ENCODE measurements around the gene NHS. TPM values are rescaled to one million over a fixed set of nuclear protein-coding genes. Genes with fewer than 3 reads are reported as not detected.

The NHS gene
- total RNA-seq, 1 donor from 2014 or later = 12.1 TPM

GRCh38 chrX:17705211-17705610, 330.2 kb downstream of the NHS start:
- H3K79me2 ChIP-seq (ENCODE audit: low read depth) = no peaks in the 10 kb centered on the region
- H3K27me3 ChIP-seq = no peaks in the 10 kb centered on the region
- H3K9ac ChIP-seq = no peak overlapping the region
- H3K36me3 Mint-ChIP-seq = no peaks in the 10 kb centered on the region
- H3K36me3 ChIP-seq = no peaks in the 10 kb centered on the region
- TF ChIP-seq EZH2 (IDR thresholded peaks at IDR 0.05) (no peak), CTCF (IDR thresholded peaks at IDR 0.05) (no peak), EZH2phosphoT487 (IDR thresholded peaks at IDR 0.05) (no peak)
- no peak overlapping the region for H3K4me2 ChIP-seq
- H3F3A ChIP-seq (ENCODE audit: low read depth) = no peaks in the 10 kb centered on the region
- H3K27ac ChIP-seq = no peak overlapping the region
- no peaks in the 10 kb centered on the region for H3K4me1 ChIP-seq
- H3K9me3 ChIP-seq (ENCODE audit: low read depth) = no peaks in the 10 kb centered on the region
- H2AFZ ChIP-seq (replicated peaks) = no peak overlapping the region
- H3K4me3 ChIP-seq = no peak overlapping the region
- H3K27me3 Mint-ChIP-seq (ENCODE audit: insufficient read depth, low read depth) = no peaks in the 10 kb centered on the region
- H3K9me3 Mint-ChIP-seq = no peaks in the 10 kb centered on the region
- no peak for DNase-seq (ENCODE audit: low spot score)
- H3K4me3 Mint-ChIP-seq = no peak overlapping the region
- H3K4me1 Mint-ChIP-seq = peaks cover under 1% of the 10 kb centered on the region
- no peak overlapping the region for H3K27ac Mint-ChIP-seq
- no peaks in the 10 kb centered on the region for H4K20me1 ChIP-seq (ENCODE audit: low read depth)

DNA sequence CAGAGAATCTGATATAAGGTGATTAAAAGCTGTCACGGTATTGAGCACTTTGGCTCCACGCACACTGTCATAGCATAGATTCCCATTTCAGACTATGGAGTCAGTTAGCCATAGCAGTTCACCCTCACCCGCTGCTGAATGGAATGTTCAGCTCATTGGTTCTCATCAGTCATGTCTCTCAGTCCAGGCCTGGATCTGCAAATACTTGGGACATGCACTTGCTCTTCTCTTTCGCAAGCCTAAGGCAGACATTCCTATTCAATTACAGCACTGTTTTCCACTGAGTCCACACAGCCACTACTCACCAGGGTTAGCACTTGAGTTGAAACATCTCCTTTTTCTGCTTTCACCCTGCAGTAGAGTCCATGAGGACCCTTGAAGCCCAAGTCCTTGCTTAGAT, 331.7 kb downstream of the NHS start:
- Histone ChIP-seq H3K4me3 (no peak overlapping the region), H3K4me1 (no peaks in the 10 kb centered on the region), H3K9ac (no peak overlapping the region), H3K4me2 (no peak overlapping the region), H4K20me1 (ENCODE audit: low read depth) (no peaks in the 10 kb centered on the region), H3K9me3 (ENCODE audit: low read depth) (no peaks in the 10 kb centered on the region), H3F3A (ENCODE audit: low read depth) (no peaks in the 10 kb centered on the region), H3K79me2 (ENCODE audit: low read depth) (no peaks in the 10 kb centered on the region), H2AFZ (replicated peaks) (no peak overlapping the region), H3K27me3 (no peaks in the 10 kb centered on the region), H3K36me3 (no peaks in the 10 kb centered on the region), H3K27ac (no peak overlapping the region)
- Mint-ChIP-seq H3K4me3 (no peak overlapping the region), H3K9me3 (no peaks in the 10 kb centered on the region), H3K27ac (no peak overlapping the region), H3K4me1 (peaks cover 5% of the 10 kb centered on the region), H3K27me3 (ENCODE audit: insufficient read depth, low read depth) (no peaks in the 10 kb centered on the region), H3K36me3 (no peaks in the 10 kb centered on the region)
- DNase-seq (ENCODE audit: low spot score) = no peak
- TF ChIP-seq EZH2phosphoT487 (IDR thresholded peaks at IDR 0.05) (no peak), EZH2 (IDR thresholded peaks at IDR 0.05) (no peak), CTCF (IDR thresholded peaks at IDR 0.05) (no peak)

- Histone ChIP-seq H3K9me3 (ENCODE audit: low read depth) (no peaks in the 10 kb centered on the region), H3F3A (ENCODE audit: low read depth) (no peaks in the 10 kb centered on the region), H4K20me1 (ENCODE audit: low read depth) (no peaks in the 10 kb centered on the region), H3K27me3 (no peaks in the 10 kb centered on the region), H2AFZ (replicated peaks) (no peak overlapping the region), H3K4me3 (no peak overlapping the region), H3K36me3 (no peaks in the 10 kb centered on the region), H3K79me2 (ENCODE audit: low read depth) (no peaks in the 10 kb centered on the region), H3K27ac (no peak overlapping the region), H3K4me2 (no peak overlapping the region), H3K9ac (no peak overlapping the region), H3K4me1 (no peaks in the 10 kb centered on the region)
- Mint-ChIP-seq H3K27ac (no peak overlapping the region), H3K4me1 (peaks cover 5% of the 10 kb centered on the region), H3K4me3 (no peak overlapping the region), H3K36me3 (no peaks in the 10 kb centered on the region), H3K27me3 (ENCODE audit: insufficient read depth, low read depth) (no peaks in the 10 kb centered on the region), H3K9me3 (no peaks in the 10 kb centered on the region)
- no peak for DNase-seq (ENCODE audit: low spot score)
- TF ChIP-seq EZH2phosphoT487 (IDR thresholded peaks at IDR 0.05) (no peak), CTCF (IDR thresholded peaks at IDR 0.05) (no peak), EZH2 (IDR thresholded peaks at IDR 0.05) (no peak)
Observed at GRCh38 chrX:17707731-17708130, 332.7 kb downstream of the NHS start.

Measured in neural progenitor cell (in vitro differentiated cells).